D341Med (cell line): Measurements from ENCODE around the gene EDAR.

Experiments
- DNase-seq: peaks from one replicate; pipeline ENCODE4 v3.0.0; 2012; ENCODE audit warnings: low spot score

The EDAR gene

GRCh38 chr2:109001201-109001600 is 12.2 kb upstream of the EDAR start:
- no peak for DNase-seq

- no peak for DNase-seq
These were observed 11.7 kb upstream of the EDAR start for GRCh38 chr2:109000738-109001137.

- no peak for DNase-seq
These were observed 9.9 kb upstream of the EDAR start for GRCh38 chr2:108998911-108999310.

- DNase-seq = no peak
These were observed 5.2 kb upstream of the EDAR start for GRCh38 chr2:108994178-108994577.

- DNase-seq = no peak
These were observed 4.3 kb upstream of the EDAR start for GRCh38 chr2:108993095-108993937.

DNA sequence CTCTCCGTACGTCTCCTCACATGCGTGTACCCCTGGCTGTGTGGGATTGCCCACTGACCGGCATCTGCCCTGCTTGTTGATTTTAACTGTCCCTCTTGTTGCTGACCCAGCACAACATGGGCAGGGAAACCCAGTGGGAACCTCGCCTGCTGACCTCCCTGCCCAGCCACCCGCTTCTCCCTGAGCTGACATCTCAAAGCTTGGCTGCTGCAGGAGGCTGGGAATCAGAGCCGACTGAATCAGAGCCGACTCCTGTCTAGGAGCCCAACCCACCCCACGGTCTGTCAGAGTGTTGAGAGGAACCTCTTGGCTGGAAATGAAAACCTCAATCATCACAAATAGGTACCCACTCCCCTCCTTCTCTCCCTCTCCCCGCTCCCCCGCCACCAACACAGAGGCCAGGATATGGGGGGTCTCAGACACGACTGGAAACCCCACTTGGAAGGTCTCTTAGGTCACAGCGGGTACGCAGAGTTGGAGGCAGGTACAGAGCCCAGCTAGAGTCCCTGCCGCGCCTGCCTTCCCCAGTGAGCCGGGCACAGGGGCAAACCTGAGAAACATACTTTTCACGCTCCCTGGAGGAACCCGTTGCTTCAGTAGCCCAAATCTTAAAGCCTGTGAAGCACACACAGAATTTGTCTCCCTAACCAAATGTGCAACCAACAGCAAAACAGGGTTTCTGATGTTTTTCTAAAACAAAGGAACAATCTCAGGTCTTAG is 784 bp downstream of the EDAR start:
- DNase-seq = no peak

DNA sequence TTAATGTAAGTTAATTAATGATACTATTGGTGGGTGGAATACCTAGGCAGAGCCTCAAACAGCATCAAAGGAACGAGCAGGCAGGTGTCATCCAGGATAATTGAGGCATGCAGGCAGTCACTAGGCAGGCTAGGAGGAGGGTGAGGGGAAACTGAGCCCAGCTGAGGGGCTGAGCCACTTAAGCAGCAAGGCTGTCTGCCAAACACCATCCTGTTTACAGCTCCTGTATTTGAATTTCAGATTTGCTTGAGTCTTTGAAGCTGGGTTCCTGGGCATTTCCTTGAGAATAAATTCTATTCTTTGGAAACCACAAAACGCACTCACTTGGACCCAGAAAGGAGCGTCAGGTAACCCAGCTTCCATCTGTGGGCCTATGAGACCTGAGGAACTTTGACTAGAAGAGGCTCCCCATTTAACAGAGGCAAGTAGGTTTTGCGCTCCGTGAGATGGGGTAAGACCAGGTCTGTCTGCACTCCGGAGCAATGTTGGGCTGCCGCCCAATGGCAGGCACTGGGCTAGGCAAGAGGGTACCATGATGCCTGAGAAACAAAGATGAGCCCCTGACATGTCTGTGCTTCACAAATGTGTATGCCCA is 2.0 kb downstream of the EDAR start:
- DNase-seq = no peak

- no peak for DNase-seq
These were observed 5.4 kb downstream of the EDAR start for GRCh38 chr2:108983610-108984009.

DNA sequence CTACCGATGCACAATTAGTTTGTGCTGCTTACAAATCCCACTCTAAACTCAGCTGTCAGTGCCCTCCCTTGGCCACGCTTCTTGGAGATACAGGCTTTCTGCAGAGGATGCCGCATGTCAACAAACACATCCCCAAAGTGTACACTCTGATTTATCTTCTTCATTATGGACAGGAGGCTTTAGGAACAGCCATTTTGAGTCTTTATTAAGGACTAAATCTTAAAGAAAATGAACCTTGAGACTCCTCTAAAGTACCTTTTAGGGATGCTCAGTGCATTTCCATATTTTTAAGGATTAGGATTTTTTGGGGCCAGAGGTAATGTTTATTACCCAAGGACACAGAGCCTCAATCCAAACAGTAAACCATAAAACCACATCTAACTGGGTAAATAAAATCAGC is 6.0 kb downstream of the EDAR start:
- DNase-seq = no peak

DNA sequence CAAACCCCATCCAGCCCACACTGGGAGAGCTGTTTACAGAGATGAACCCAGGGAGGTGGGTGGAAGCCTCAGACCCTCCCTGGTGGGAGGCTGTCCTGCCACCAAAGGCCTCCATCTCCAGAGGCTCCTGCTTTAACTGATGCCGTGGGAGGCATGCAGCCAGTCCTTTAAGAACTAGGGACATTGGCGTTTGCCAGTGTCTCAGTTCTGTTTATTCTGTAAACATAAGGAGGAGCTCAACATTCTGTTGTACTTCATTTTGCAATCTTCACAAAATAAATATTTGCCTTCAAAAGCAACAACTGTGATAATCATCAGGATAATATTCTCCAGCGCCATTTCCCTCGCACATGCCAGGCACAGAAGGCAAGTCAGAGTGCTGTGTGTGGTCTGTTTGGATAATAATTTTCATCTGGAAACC is 6.8 kb downstream of the EDAR start:
- DNase-seq = no peak

DNA sequence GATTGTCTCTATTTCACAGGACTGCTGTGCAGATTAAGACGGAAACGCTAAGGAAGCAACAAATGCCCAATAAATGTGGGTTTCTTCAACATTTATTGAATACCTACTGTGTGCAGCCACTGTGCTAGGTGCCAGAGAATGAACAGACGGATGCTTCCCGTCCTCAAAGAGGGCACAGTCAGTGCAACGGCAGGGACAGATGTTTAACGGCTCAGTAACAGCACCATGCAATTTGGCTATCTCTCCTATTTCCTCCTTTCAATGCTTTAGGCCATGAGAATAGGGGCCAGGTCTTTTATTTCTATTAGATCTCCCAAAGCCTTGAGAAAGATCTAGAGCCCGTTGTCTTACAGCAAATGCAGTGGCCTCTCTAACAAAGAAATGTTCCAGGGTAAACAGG is 7.2 kb downstream of the EDAR start:
- DNase-seq = no peak

DNA sequence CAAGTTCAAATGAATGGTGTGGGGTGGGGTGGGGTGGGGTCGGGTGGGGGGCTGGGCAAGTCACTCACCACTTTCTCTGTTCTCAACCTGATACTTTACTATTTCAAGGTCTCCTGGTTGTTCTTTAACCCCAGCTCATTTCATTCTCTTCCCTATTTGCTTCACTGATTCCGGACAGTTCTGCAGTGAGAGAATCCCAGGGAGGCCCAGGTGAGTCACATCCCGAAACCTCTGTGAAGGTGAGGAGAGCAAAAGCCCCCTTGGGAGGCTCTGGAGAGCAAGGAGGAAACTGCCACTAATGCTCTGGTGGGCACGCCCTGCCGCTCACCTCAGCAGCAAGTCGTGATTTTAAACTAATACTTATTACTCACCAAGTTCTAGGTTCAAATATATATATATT is 8.9 kb downstream of the EDAR start:
- no peak for DNase-seq

DNA sequence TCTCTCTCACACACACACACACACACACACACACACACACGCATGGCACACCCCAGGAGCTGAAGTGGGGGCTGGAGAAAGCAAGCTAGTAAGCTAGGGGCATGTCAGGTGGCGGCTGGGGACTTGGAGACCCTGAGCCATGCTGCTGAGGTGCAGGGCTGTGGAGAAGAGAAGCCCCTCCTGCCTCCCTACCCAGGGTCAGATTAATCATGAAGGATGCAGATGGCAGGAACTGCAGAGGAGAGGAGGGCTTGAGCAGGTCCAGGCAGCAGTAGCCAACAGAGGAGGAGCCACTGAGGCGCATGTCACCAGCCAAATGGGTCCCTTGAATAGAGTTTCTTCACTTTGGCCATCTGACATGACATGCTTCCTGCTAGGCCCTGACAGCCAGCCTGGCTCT is 9.6 kb downstream of the EDAR start:
- no peak for DNase-seq

DNA sequence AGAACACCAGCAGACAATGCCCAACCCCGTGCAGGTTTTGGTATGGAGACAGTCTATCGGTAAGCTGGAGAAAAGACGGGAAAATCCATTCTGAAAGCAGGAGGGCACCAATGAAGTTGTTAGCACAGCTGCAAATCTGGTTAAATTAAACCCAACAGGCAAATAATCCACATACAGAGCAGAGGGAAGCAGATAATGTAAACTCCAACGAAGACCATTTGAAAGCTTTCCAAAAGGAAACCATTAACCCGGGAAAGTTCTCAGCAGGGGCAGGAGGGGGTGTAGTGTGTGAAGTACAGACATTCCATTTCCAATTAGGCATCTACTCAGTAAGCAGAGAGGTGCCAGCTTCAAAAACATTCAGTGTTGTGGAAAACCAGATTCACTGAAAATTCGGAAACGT is 10.3 kb downstream of the EDAR start:
- DNase-seq = no peak

- DNase-seq = no peak
These were observed 13.2 kb downstream of the EDAR start for GRCh38 chr2:108975613-108976435.

GRCh38 chr2:108974674-108975073 is 14.3 kb downstream of the EDAR start:
- DNase-seq = no peak

GRCh38 chr2:108972663-108973062 is 16.4 kb downstream of the EDAR start:
- no peak for DNase-seq

DNA sequence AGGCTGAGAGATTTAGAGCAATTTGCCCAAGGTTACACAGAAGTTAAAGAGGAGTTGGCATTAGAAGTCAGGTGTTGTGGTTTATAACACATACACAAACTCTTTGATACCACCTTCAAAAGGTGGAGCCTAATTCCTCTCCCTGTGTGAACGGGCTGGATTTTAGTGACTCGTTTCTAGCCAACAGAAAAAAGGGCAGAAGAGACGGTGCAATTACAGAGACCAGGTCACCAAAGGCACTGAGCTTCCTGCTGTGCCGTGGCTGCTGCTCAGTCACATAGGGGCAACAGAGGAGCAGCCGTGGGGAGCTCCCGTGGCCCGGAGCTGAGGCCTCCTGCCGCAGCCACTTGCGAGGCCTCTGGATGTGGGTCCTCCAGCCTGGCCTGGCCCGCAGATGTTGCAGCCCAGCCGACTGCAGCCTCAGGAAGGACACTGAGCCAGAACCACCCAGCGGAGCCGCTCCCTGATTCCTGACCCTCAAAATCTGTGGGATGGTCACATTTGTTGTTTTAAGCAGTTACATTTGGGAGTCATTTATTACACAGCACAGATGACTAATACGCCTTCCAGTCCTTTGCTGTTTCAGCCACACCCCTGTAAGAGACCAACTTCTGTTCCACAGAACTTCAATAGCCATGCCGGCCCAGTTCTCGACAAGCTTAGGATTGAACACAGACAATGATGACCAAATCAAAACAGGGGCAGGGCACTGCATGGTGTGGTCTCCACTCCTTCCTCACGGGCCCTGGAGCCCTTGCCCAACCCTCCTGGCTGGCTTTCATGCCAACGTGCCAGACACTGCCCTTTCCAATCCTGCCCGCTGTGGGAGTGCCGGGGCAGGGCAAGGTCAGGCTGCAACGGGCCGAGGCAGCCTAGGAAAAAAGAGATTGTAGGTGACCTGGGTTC is 17.1 kb downstream of the EDAR start:
- DNase-seq = no peak

DNA sequence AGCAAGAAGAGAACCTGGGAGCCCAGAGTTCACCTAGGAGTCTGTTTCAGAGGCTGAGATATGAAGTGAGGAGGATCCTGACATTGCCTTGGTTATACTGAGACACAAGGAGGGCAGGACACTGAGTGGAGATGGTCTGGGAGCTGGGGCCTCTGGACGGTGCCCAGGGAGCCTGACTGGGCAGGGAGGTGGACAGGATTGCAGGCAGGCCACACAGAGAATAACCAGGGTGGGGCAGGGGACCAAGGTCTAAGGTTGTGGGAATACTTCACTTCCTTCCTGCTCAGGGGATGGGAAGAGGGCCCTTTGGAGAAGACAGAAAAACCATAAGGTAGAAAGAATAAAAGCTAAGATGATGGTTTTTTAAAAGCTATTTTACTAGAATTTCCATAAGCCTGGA is 18.7 kb downstream of the EDAR start:
- no peak for DNase-seq

GRCh38 chr2:108969856-108970255 is 19.2 kb downstream of the EDAR start:
- no peak for DNase-seq

DNA sequence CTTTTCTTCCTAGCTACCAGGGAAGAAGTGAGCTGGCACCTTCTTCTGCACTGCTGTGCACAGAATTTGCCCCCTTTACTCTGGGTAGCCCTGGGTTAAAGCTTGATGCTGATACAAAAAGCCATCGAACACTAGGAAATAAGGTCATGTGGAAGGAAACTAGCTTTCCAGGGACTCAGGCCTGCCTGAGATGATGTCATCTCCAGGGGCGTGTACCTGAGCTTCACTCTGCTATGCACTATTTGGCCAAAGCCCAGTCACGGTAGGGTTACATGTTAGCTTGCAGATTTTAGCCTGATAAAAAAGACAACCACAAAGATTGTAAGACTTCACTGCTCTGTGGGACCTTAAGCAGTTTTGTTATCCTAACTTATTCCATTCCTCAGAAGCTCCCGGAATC is 20.4 kb downstream of the EDAR start:
- DNase-seq = no peak
